Prostate gland (tissue), 2 donors: ENCODE measurements around the gene DLGAP1. TPM values are rescaled to one million over a fixed set of nuclear protein-coding genes. Genes with fewer than 3 reads are reported as not detected.

Source experiments
- DNase-seq: peaks from one replicate; pipeline ENCODE4 v3.0.0-alpha.2; 2019; ENCODE audit warnings: low spot score
- H3K27ac ChIP-seq, 2 donors: fragments of 200-600 bp; sonication (generic); 2 replicates each; pipeline ENCODE4 v1.5.1; 2017 to 2019
- H3K27me3 ChIP-seq: fragments of 200-600 bp; sonication (generic); replicated peaks from 2 replicates; pipeline ENCODE4 v1.5.1; 2019; ENCODE audit not compliant: insufficient read depth
- H3K36me3 ChIP-seq, 2 donors: fragments of 200-600 bp; sonication (generic); 1 replicate in 1 of 2; 2 replicates in 1 of 2; pipeline versions ENCODE4 v1.5.1 to v1.8.1; 2017 to 2019
- H3K4me1 ChIP-seq: fragments of 200-600 bp; sonication (generic); replicated peaks from 2 replicates; pipeline ENCODE4 v1.5.1; 2019
- H3K4me3 ChIP-seq, 2 donors: fragments of 200-600 bp; sonication (generic); 2 replicates each; pipeline ENCODE4 v1.5.1; 2017 to 2019
- H3K9me3 ChIP-seq: fragments of 200-600 bp; sonication (generic); 2 replicates; pipeline ENCODE4 v1.5.1; 2017
- POLR2A ChIP-seq: fragments of 450-650 bp; IDR thresholded peaks from one replicate; pipeline ENCODE4 v1.6.1; 2016; ENCODE audit warnings: antibody characterized with exemption, mild to moderate bottlenecking
- POLR2AphosphoS5 ChIP-seq: sonication (generic); formaldehyde crosslinking; IDR thresholded peaks from one replicate; pipeline ENCODE4 v1.6.1; 2017; ENCODE audit warnings: antibody characterized with exemption
- WGBS: methylation state at CpG from one replicate; pipeline ENCODE4 v1.1.5; 2018; 5-methylcytosine and 5-hydroxymethylcytosine counted together
- intact Hi-C: fragments of 100-400 bp; cut with DNase I; formaldehyde crosslinking; loops from one replicate; pipeline ENCODE4 v1.14.2; 2022
- total RNA-seq, 2 donors: library from RNA; depleted of rRNA; stranded (reverse); fragments of >200 nt; gene quantifications; one replicate each; pipeline ENCODE4 v1.1.0, GENCODE V29; 2016
- TF ChIP-seq, protein P1 (sequence below), 4 experiments: fragments of 200-600 bp in 2 of 4; fragments of 450-650 bp in 2 of 4; sonication (generic) in 2 of 4; IDR thresholded peaks; 1 replicate in 3 of 4; 2 replicates in 1 of 4; pipeline ENCODE4 v1.5.1; 2016 to 2019; ENCODE audit warnings: antibody characterized with exemption in 4 of 4, mild to moderate bottlenecking in 2 of 4, moderate library complexity in 2 of 4

Gene DLGAP1
- total RNA-seq, 2 donors from 2014 or later = 42.2 to 66.7 TPM

GRCh38 chr18:3901042-3901441 lies 554.1 kb downstream of the DLGAP1 start:
- Histone ChIP-seq H3K4me1 (no peaks in the 10 kb centered on the region), H3K36me3 (no peaks in the 10 kb centered on the region), H3K27ac (no peak overlapping the region), H3K4me3 (no peak overlapping the region), H3K27me3 (no peaks in the 10 kb centered on the region), H3K9me3 (no peaks in the 10 kb centered on the region)
- DNase-seq = no peak
- intact Hi-C loops = no loop called here
- TF ChIP-seq POLR2A = no peak
- TF ChIP-seq, protein P1, sequence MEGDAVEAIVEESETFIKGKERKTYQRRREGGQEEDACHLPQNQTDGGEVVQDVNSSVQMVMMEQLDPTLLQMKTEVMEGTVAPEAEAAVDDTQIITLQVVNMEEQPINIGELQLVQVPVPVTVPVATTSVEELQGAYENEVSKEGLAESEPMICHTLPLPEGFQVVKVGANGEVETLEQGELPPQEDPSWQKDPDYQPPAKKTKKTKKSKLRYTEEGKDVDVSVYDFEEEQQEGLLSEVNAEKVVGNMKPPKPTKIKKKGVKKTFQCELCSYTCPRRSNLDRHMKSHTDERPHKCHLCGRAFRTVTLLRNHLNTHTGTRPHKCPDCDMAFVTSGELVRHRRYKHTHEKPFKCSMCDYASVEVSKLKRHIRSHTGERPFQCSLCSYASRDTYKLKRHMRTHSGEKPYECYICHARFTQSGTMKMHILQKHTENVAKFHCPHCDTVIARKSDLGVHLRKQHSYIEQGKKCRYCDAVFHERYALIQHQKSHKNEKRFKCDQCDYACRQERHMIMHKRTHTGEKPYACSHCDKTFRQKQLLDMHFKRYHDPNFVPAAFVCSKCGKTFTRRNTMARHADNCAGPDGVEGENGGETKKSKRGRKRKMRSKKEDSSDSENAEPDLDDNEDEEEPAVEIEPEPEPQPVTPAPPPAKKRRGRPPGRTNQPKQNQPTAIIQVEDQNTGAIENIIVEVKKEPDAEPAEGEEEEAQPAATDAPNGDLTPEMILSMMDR (IDR thresholded peaks at IDR 0.05) = no peak
- 81% methylated on average over 8 of the region's 8 CpGs for WGBS

DNA sequence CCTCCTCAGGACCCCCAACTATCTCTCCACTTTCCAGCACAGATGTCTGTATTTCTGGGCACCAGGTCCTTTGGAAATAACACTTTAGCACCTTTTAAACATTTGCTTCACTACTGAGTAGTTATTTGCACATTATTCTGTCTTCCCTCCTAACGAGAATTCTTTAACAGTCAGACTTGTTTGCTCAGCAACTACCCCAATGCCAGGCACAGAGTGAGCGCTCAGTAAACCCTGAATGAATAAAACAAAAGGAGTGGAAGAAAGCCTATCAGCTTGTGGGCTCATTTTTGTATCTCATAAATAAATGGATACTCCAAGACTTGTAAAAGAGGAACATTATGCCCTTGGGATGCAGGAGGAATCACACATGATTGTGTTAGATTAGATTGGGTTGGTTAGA lies 554.8 kb downstream of the DLGAP1 start:
- Histone ChIP-seq H3K4me1 (no peaks in the 10 kb centered on the region), H3K4me3 (no peak overlapping the region), H3K27me3 (no peaks in the 10 kb centered on the region), H3K9me3 (no peaks in the 10 kb centered on the region), H3K27ac (no peak overlapping the region), H3K36me3 (no peaks in the 10 kb centered on the region)
- intact Hi-C loops = no loop called here
- DNase-seq = no peak
- no peak for TF ChIP-seq POLR2AphosphoS5
- TF ChIP-seq, protein P1 (IDR thresholded peaks at IDR 0.05) = no peak
- 34% methylated on average over 2 of the region's 2 CpGs for WGBS

DNA sequence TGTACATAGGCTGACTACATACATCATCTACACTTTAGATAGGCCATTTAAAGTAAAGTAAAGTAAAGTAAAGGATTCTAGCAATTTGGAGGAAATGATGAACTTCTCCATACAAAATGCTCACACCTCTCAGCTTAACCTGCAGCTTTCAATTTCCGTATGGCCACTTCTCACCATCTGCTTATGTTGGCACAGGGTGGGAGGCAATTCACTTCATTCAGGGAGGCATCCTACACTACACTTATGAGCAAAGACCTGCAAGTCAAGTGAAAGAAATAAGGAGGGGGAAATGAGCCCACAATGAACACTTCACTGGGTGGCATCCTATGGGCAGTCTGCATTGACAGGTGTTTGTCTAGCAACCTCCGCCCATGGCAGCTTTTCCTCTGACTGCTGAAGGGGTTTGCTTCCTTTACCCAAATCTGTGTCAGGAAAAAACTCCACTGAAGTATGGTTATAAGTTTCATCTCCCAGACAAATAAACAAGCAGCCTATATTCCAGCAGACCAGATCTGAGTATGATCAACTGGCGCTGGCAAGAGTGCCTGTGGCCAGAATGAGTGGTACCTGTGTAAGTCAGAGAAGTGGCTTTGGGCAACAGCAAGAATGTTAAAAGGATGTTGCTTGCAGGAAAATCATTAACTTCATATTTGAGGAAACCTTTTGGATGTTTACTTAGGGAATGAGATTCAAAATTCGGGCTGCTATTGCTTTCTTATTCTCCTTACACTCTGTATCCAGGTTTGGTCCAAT lies 556.1 kb downstream of the DLGAP1 start:
- no peaks in the 10 kb centered on the region for H3K4me1 ChIP-seq
- H3K27ac ChIP-seq = no peak overlapping the region
- H3K9me3 ChIP-seq = no peaks in the 10 kb centered on the region
- H3K36me3 ChIP-seq = no peaks in the 10 kb centered on the region
- 80% methylated on average over 4 of the region's 4 CpGs for WGBS
- H3K27me3 ChIP-seq = no peaks in the 10 kb centered on the region
- no peak for DNase-seq
- TF ChIP-seq POLR2AphosphoS5 = no peak
- no peak for TF ChIP-seq POLR2A
- TF ChIP-seq, protein P1 (IDR thresholded peaks at IDR 0.05) = no peak
- intact Hi-C loops = no loop called here
- no peak overlapping the region for H3K4me3 ChIP-seq

DNA sequence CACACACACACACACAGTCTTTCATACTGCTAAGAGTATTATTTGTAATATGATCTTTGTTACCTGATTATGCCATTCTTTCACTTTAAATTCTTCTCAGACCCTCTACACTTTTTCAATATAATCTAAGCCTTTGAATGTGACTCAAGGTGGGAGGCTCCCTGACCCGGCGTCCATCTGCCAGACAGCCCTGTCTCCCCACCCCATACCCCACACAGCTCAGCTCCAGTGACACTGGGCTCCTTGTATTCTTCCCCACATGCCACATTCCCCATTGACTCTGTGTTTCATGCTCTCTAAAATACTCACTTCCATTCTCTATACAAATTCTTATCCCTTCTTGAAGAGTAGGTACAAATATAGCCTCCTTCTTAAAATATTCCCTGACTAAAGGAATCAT lies 563.0 kb downstream of the DLGAP1 start:
- H3K4me1 ChIP-seq = no peaks in the 10 kb centered on the region
- no peaks in the 10 kb centered on the region for H3K36me3 ChIP-seq
- H3K4me3 ChIP-seq = no peak overlapping the region
- WGBS = 53% methylated on average over 2 of the region's 2 CpGs
- no peak for DNase-seq
- no peak overlapping the region for H3K27ac ChIP-seq
- H3K9me3 ChIP-seq = no peaks in the 10 kb centered on the region
- intact Hi-C loops = no loop called here
- H3K27me3 ChIP-seq = no peaks in the 10 kb centered on the region
- no peak for TF ChIP-seq POLR2AphosphoS5
- TF ChIP-seq, protein P1 (IDR thresholded peaks at IDR 0.05) = no peak
- TF ChIP-seq POLR2A = no peak

GRCh38 chr18:3891245-3891644 lies 563.9 kb downstream of the DLGAP1 start:
- Histone ChIP-seq H3K9me3 (no peaks in the 10 kb centered on the region), H3K27ac (no peak overlapping the region), H3K36me3 (no peaks in the 10 kb centered on the region), H3K4me3 (no peak overlapping the region), H3K27me3 (no peaks in the 10 kb centered on the region), H3K4me1 (no peaks in the 10 kb centered on the region)
- WGBS = 75% methylated on average over 3 of the region's 3 CpGs
- TF ChIP-seq POLR2AphosphoS5 (no peak), POLR2A (no peak)
- TF ChIP-seq, protein P1 (IDR thresholded peaks at IDR 0.05) = no peak
- DNase-seq = no peak
- intact Hi-C loops = no loop called here
